B cell (primary cell): Measurements from ENCODE around the gene COQ8A. TPM values are rescaled to one million over a fixed set of nuclear protein-coding genes. Genes with fewer than 3 reads are reported as not detected.

Experiments
- ATAC-seq: fragments of 200-7000 bp; cut with Tn5 transposase; one replicate; pipeline ENCODE4 v1.10.0; 2021; ENCODE audit warnings: low read depth, mild to moderate bottlenecking, moderate number of reproducible peaks, moderate library complexity
- CTCF ChIA-PET: fragments of 350-600 bp; sonication (Branson Sonifier 250); formaldehyde crosslinking; loops from one replicate; lab custom pipeline; 2021; ENCODE audit warnings: antibody characterized with exemption, inconsistent platforms; lab: Charles Lee
- POLR2A ChIA-PET: fragments of 350-600 bp; sonication (Branson Sonifier 250); formaldehyde crosslinking; loops from one replicate; lab custom pipeline; 2021; ENCODE audit warnings: antibody characterized with exemption; lab: Charles Lee
- DNase-seq: peaks from one replicate; pipeline ENCODE4 v3.0.0; 2013
- H2AFZ ChIP-seq: 2 replicates; pipeline ENCODE4 v1.6.1; 2012; ENCODE audit warnings: mild to moderate bottlenecking, low read depth, low read length; ENCODE audit not compliant: insufficient read depth, poor library complexity, severe bottlenecking
- H3K27ac ChIP-seq, 2 donors: 1 replicate in 1 of 2; 2 replicates in 1 of 2; pipeline ENCODE4 v1.5.1; 2012 to 2013; ENCODE audit warnings: low read length in 2 of 2, mild to moderate bottlenecking in 2 of 2, moderate library complexity in 1 of 2
- H3K27me3 ChIP-seq, 4 experiments: fragments of 200-600 bp in 1 of 4; sonication (generic) in 1 of 4; replicated peaks in 1 of 4; 1 replicate in 2 of 4; 2 replicates in 2 of 4; pipeline versions ENCODE4 v1.6.1 to v1.7.0; 2013 to 2016; ENCODE audit warnings: low read length in 3 of 4, mild to moderate bottlenecking in 2 of 4, mixed read lengths in 1 of 4, moderate library complexity in 1 of 4; ENCODE audit not compliant: insufficient read depth in 4 of 4, control insufficient read depth in 3 of 4; ENCODE audit errors: control extremely low read depth in 1 of 4
- H3K36me3 ChIP-seq, 2 experiments: replicated peaks in 1 of 2; 1 replicate in 1 of 2; 2 replicates in 1 of 2; pipeline versions ENCODE4 v1.6.1 to v1.7.1; 2013; ENCODE audit warnings: low read length in 1 of 2; ENCODE audit not compliant: insufficient read depth in 2 of 2, control insufficient read depth in 1 of 2; ENCODE audit errors: control extremely low read depth in 1 of 2, extremely low read depth in 1 of 2
- H3K4me1 ChIP-seq, 2 donors: fragments of 200-600 bp in 1 of 2; sonication (generic) in 1 of 2; 1 replicate in 1 of 2; 2 replicates in 1 of 2; pipeline versions ENCODE4 v1.5.1 to v1.6.1; 2013 to 2017; ENCODE audit warnings: low read length in 2 of 2; ENCODE audit not compliant: control insufficient read depth in 2 of 2, insufficient read depth in 2 of 2
- H3K4me2 ChIP-seq: replicated peaks from 2 replicates; pipeline ENCODE3; 2012; ENCODE audit warnings: mild to moderate bottlenecking, low read depth, low read length; ENCODE audit not compliant: poor library complexity, severe bottlenecking
- H3K4me3 ChIP-seq, 5 experiments: fragments of 200-600 bp in 1 of 5; sonication (generic) in 1 of 5; 1 replicate in 3 of 5; 2 replicates in 2 of 5; pipeline versions ENCODE4 v1.5.1 to v1.7.0; 2011 to 2016; ENCODE audit warnings: low read length in 4 of 5, mild to moderate bottlenecking in 4 of 5, low read depth in 2 of 5, control low read depth in 1 of 5, moderate library complexity in 1 of 5; ENCODE audit not compliant: insufficient read depth in 1 of 5; ENCODE audit errors: control extremely low read depth in 1 of 5, extremely low read depth in 1 of 5
- H3K79me2 ChIP-seq: fragments of 200-600 bp; sonication (generic); one replicate; pipeline ENCODE4 v1.6.0; 2016; ENCODE audit warnings: low read length; ENCODE audit not compliant: control insufficient read depth, insufficient read depth
- H3K9ac ChIP-seq: fragments of 200-600 bp; sonication (generic); 2 replicates; pipeline ENCODE4 v1.6.1; 2017; ENCODE audit warnings: mild to moderate bottlenecking, low read length, moderate library complexity
- H3K9me3 ChIP-seq, 3 donors: one replicate each; pipeline versions ENCODE4 v1.6.1 to v1.7.1; 2013; ENCODE audit warnings: low read length in 2 of 3; ENCODE audit not compliant: control insufficient read depth in 2 of 3, insufficient read depth in 1 of 3; ENCODE audit errors: control extremely low read depth in 1 of 3
- H4K20me1 ChIP-seq: 2 replicates; pipeline ENCODE4 v1.6.0; 2012; ENCODE audit warnings: mild to moderate bottlenecking, low read length; ENCODE audit not compliant: insufficient read depth, control insufficient read depth, poor library complexity, severe bottlenecking
- H3K27ac Mint-ChIP-seq: one replicate; pipeline ENCODE4 v1.8.0; 2021; ENCODE audit warnings: mixed read lengths
- H3K27me3 Mint-ChIP-seq: one replicate; pipeline ENCODE4 v1.8.0; 2021; ENCODE audit warnings: mixed read lengths
- H3K4me1 Mint-ChIP-seq: one replicate; pipeline ENCODE4 v1.8.0; 2021; ENCODE audit warnings: mixed read lengths
- H3K4me3 Mint-ChIP-seq: one replicate; pipeline ENCODE4 v1.8.0; 2021; ENCODE audit warnings: mixed read lengths
- H3K9me3 Mint-ChIP-seq: one replicate; pipeline ENCODE4 v1.8.0; 2022; ENCODE audit warnings: mixed read lengths; ENCODE audit not compliant: insufficient read depth
- EZH2 ChIP-seq: IDR thresholded peaks from 2 replicates; pipeline ENCODE4 v1.6.1; 2012; ENCODE audit warnings: borderline replicate concordance, low read depth, mild to moderate bottlenecking, moderate library complexity, low read length; ENCODE audit not compliant: insufficient read depth, poor library complexity, severe bottlenecking
- WGBS: methylation state at CpG from one replicate; pipeline ENCODE4 v1.1.5; 2013; ENCODE audit warnings: missing lambda C conversion rate; ENCODE audit not compliant: insufficient coverage; 5-methylcytosine and 5-hydroxymethylcytosine counted together
- intact Hi-C: fragments of 100-400 bp; cut with micrococcal nuclease; formaldehyde crosslinking; loops from one replicate; pipeline ENCODE4 v1.10.0; 2022
- polyA plus RNA-seq: library from polyadenylated mRNA; depleted of rRNA; stranded (reverse); fragments of >200 nt; gene quantifications from 2 replicates; pipeline ENCODE4 v1.2.3, GENCODE V29; 2012
- total RNA-seq, 2 donors: library from RNA; stranded (reverse); fragments of 120-200 nt in 1 of 2; gene quantifications; 1 replicate in 1 of 2; 2 replicates in 1 of 2; pipeline versions ENCODE4 v1.2.3 to v1.2.4, GENCODE V29; 2013 to 2022
- TF ChIP-seq, protein P1 (sequence below): fragments of 200-600 bp; IDR thresholded peaks from one replicate; pipeline ENCODE4 v1.8.0; 2022; ENCODE audit warnings: antibody characterized with exemption, mild to moderate bottlenecking

COQ8A gene
- total and polyA plus RNA-seq, 2 donors (not counting 1 experiment from before 2014, with no cell fraction given) = 44.3 to 58.2 TPM

DNA sequence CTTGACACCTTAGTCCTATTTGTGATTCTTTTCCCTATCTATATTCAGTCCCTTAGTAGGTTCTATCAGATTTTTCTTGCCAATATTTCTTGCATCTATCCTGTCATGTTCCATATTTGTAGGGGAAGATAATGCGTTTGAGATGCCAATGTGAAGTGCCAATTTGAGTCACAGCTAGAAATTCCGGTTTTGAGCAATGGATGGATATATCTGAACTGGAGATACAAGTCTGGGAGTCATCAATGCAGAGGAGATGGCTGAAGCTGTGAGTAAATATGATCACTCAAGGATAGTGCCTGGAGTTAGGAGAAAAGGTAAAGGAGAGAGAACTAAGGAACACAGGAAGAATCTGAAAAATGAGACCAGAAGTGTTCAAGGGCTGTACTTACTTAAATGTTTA is 93.8 kb downstream of the COQ8A start:
- ATAC-seq (no peak), DNase-seq (no peak)
- CTCF ChIA-PET = interaction anchor here (0.5 kb wide), 1 partner anchor 185 kb away, joined by 3 read pairs; no protein-coding TSS in a partner anchor
- Mint-ChIP-seq H3K4me3 (no peak overlapping the region), H3K9me3 (no peaks in the 10 kb centered on the region), H3K4me1 (no peaks in the 10 kb centered on the region), H3K27ac (no peak overlapping the region), H3K27me3 (no peaks in the 10 kb centered on the region)
- Histone ChIP-seq H3K9me3 (no peaks in the 10 kb centered on the region), H3K4me1 (no peaks in the 10 kb centered on the region), H3K4me2 (no peak overlapping the region), H3K79me2 (no peaks in the 10 kb centered on the region), H3K4me3 (no peak overlapping the region), H4K20me1 (no peaks in the 10 kb centered on the region), H3K9ac (no peak overlapping the region), H3K36me3 (no peaks in the 10 kb centered on the region), H3K27me3 (no peaks in the 10 kb centered on the region), H3K27ac (no peak overlapping the region), H2AFZ (no peak overlapping the region)
- intact Hi-C loops = no loop called here
- POLR2A ChIA-PET = no interaction called here
- TF ChIP-seq, protein P1, sequence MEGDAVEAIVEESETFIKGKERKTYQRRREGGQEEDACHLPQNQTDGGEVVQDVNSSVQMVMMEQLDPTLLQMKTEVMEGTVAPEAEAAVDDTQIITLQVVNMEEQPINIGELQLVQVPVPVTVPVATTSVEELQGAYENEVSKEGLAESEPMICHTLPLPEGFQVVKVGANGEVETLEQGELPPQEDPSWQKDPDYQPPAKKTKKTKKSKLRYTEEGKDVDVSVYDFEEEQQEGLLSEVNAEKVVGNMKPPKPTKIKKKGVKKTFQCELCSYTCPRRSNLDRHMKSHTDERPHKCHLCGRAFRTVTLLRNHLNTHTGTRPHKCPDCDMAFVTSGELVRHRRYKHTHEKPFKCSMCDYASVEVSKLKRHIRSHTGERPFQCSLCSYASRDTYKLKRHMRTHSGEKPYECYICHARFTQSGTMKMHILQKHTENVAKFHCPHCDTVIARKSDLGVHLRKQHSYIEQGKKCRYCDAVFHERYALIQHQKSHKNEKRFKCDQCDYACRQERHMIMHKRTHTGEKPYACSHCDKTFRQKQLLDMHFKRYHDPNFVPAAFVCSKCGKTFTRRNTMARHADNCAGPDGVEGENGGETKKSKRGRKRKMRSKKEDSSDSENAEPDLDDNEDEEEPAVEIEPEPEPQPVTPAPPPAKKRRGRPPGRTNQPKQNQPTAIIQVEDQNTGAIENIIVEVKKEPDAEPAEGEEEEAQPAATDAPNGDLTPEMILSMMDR = no peak
- TF ChIP-seq EZH2 = no peak
- WGBS = 83% methylated on average over 1 of the region's 2 CpGs

DNA sequence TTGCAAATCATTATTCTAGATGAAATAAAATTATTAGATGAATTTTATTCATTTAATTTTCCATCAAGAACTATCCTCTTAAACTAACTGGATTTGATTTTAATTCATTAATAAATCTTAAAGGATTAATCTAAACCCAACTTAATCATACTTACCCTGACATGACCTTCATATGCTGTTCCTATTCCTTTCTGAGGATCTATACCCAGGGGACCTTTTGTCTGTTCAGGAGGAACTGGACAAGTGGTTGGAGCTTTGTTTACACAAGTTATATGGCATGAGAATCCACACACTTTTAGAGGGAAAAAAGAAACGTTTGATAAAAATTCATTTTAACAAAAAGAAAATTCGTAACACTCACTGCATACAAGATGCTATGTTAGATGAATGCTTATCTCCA is 95.2 kb downstream of the COQ8A start:
- H2AFZ ChIP-seq = no peak overlapping the region
- DNase-seq = no peak
- no peak overlapping the region for H3K4me3 ChIP-seq
- H4K20me1 ChIP-seq = no peaks in the 10 kb centered on the region
- CTCF ChIA-PET = interaction anchor here (0.6 kb wide), 1 partner anchor 1477 kb away, joined by 4 read pairs; no protein-coding TSS in a partner anchor
- no peaks in the 10 kb centered on the region for H3K27me3 Mint-ChIP-seq
- H3K9ac ChIP-seq = no peak overlapping the region
- TF ChIP-seq, protein P1 = no peak
- no peak for TF ChIP-seq EZH2
- no peaks in the 10 kb centered on the region for H3K4me1 Mint-ChIP-seq
- intact Hi-C loops = no loop called here
- no peak overlapping the region for H3K4me3 Mint-ChIP-seq
- ATAC-seq = no peak
- H3K27ac Mint-ChIP-seq = no peak overlapping the region
- POLR2A ChIA-PET = no interaction called here
- no peaks in the 10 kb centered on the region for H3K27me3 ChIP-seq
- no peaks in the 10 kb centered on the region for H3K9me3 Mint-ChIP-seq
- H3K27ac ChIP-seq = no peak overlapping the region
- no CpG with 5 or more reads among the region's 2 CpGs for WGBS
- H3K4me2 ChIP-seq = no peak overlapping the region
- no peaks in the 10 kb centered on the region for H3K79me2 ChIP-seq
- H3K4me1 ChIP-seq = no peaks in the 10 kb centered on the region
- no peaks in the 10 kb centered on the region for H3K36me3 ChIP-seq
- no peaks in the 10 kb centered on the region for H3K9me3 ChIP-seq
